GM10847 (cell line): ENCODE measurements around the gene HSPA9.

ENCODE experiments used
- POLR2A ChIP-seq: IDR thresholded peaks from 2 replicates; pipeline ENCODE4 v1.6.1; 2011; ENCODE audit not compliant: insufficient read length; ENCODE audit errors: extremely low read depth

The HSPA9 gene

DNA sequence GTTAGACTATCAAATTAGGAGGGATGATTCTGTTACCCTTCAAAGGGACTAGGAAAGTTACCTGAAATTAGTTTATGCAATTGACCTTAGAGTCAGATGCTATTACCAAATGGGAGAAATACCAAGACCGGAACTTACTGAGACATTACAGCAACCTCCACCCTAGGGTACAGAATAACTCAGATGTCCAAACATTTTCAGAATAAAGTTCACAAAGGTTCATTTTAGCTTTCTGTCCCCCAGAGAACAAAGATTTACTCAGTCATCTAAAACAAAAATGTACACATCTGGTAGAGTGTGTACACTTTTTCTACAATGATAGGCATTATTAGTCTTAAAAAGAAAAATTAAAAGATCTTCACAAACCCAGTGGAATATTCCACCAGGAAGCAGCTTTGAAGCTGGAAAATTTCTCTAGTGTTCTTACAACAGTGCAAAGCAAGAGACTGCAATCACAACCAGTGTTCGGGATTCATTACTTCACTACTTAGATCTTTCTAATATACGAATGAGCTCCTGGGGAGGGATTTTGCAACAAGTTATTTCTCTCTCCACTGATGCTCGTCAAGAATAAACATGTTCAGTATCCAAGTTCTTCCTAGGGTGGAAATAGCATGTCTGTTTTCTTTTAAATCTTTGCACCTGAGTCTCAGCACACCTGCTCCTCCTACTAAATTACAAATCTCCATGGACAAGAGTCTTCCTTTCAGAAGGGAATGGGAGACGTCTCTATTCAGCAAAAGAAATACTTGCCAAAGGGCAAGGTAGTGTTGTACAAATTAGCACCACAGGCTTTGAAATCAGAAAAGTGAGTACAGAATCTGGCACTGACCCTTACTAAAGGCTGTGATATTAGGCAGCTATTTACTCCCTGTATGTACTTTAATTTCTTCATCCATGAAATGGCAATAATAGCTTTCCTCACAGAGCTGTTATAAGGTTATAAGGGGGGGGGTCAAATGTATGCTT, 40.9 kb downstream of the HSPA9 start:
- no peak for TF ChIP-seq POLR2A

DNA sequence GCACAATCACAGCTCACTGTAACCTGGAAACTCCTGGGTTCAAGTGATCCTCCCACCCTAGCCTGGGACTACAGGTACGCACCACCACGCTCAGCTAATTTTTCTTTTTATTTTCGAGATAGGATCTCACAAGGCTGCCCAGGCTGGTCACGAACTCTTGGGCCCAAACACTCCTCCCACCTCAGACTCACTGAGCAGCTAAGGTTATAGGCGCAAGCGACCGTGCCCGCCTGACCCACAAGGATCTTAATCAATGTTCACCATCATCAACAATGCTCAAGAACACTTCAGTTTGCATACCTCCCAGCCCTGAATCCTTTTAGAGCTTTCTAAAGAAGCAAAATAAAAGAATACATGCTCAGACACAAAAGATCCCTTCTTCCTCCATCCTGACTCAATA, 45.4 kb downstream of the HSPA9 start:
- no peak for TF ChIP-seq POLR2A

DNA sequence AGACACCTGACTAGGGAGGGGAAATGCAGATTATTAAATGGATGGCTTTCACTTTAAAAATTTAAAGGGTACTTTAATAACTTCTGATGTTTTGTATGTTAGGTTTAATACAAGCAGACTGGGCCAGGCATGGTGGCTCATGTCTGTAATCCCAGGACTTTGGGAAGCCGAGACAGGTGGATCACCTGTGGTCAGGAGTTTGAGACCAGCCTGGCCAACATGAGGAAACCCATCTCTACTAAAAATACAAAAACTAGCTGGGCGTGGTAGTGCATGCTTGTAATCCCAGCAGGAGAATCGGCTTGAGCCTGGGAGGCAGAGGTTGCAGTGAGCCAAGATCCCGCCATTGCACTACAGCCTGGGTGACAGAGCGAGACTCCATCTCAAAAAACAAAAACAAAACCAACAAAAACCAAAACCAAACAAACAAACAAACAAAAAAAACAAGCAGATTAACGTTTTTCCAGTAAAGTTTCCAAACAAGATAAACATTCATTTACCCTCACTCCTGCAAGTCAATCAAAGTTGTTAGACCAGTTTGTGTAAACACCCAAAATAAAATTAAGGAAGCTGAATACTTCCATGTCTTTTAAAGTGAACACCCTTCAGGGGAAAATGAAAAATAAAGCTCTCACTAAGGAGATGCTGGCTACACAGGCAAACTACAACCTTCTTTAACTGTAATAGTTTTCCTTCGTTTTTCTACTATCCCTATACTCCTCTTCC, 46.3 kb downstream of the HSPA9 start:
- no peak for TF ChIP-seq POLR2A

DNA sequence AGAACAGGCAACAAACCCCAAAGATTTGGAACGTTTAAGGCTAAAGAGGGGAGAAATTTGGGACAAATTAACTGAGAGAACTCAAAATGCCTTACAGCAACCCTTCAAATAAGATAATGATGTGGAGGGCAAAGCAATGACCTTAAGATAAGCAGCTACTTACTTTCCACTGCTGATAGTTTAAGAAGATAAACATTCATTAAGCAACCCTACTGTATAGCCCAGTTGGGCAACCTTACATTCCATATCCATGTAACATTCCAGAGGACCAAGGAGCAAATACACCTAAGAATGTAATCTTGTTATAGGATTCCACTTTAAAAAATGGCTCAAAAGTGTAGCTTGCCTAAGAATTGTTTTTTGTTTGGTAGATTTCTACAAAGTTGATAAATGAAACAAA, 47.0 kb downstream of the HSPA9 start:
- TF ChIP-seq POLR2A: no peak

DNA sequence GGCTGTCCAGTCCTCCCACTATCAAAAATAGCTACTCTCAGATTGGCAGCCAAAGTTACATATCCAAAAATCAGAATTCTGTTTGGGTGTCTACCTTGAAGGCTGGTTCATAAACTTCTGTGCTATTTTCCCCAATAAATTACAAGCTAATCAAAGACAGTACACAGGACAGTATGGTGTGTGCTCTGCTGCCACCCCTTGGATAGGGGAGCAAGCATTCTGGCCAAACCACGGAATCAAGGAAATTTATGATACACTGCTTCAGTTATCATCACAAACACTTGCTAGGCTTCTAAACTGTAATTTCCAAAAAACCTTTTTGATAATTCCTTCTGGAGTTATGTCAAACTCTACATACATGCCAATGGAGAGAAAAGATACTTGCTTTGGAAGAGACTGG, 48.0 kb downstream of the HSPA9 start:
- TF ChIP-seq POLR2A: no peak

DNA sequence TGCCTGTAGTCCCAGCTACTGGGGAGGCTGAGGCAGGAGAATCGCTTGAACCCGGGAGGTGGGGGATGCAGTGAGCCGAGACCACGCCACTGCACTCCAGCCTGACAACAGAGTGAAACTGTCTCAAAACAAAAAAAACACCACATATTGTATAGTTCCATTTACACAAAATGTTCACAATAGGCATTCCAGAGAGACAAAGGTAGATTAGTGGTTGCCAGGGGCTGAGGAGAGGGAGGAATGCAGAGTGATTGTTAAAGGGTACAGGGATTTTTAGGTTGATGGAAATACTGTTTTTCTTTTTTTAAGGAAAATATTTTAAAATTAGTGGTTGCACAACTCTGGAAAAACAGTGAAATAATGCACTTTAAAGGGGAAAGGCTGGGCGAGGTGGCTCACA, 51.8 kb downstream of the HSPA9 start:
- no peak for TF ChIP-seq POLR2A

DNA sequence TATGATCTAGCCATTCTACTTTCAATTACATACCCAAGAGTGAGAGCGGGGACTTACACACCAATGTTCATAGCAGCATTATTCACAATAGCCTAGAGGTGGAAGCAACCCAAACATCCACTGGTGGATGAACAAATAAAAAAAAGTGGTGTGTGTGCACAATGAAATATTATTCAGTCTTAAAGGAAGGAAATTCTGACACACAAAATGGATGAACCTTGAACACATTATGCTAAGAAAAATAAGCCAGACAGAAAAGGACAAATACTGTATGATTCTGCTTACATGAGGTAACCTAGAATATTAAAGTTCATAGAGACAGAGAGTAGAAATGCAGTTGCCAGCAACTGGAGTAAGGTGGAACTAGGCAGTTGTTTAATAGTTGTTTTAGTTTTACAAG, 54.2 kb downstream of the HSPA9 start:
- TF ChIP-seq POLR2A: no peak

DNA sequence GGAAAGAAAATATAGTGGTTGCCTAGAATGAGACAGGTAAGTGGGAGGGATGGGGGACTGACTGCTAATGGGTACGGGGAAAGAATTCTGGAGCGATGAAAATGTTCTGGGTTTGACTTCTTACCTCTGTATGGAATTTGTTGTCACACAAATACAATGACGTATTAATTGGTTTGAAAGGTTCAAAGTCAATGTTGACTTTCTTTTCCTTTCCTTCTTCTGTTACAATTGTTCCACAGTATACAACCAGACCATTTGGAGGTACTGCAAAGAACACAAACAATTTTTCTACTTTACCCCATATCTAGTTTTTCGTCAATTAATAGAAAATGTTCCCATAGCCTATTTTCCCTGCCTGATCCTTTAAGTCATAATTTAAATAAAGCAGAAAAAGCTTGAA, 57.8 kb downstream of the HSPA9 start:
- no peak for TF ChIP-seq POLR2A

DNA sequence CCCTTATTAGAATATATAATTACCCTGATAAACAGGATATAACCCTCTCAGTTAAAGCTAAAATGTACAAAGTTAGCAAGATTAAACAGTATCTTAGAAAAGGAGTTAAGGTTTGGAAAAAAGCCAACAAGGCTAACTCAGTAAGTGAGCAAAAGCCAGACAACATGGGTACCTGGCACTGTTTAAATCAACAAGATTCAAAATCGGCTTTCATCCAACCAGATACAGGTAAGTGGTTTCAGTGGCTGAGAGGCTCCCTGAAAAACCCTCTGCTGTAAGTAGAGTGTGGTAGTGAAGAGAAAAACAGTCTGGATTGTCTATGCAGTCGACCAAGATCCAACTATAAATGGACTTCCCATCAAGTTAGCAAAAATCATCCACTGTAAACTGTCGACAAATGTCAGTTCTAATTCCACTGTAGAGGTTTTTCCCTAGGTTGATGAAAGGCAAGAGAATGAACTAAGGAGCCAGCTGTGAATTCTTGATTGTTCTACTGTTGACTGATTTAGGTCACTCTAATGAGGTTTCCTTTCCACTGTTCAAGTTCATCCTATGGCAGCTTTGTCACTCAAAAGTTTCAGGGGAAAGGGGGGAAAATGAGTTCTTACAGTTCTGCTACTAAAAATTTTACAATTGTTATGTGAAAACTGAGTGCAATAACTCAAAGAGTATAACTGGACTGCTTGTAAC, 59.5 kb downstream of the HSPA9 start:
- no peak for TF ChIP-seq POLR2A

DNA sequence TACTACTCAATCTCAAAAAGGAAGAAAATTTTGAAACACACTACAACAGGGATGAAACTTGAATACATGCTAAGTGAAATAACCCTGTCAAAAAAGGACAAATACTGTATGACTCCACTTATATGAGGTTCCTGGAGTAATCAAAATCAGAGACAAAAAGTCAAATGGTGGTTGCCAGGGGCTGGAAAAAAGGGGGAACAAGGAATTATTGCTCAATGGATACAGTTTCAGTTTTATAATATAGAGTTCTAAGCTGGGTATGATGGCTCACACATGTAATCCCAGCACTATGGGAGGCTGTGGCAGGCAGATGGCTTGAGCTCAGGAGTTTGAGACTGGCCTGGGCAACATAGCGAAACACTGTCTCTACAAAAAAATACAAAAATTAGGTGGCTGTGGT, 61.2 kb downstream of the HSPA9 start:
- TF ChIP-seq POLR2A: no peak

DNA sequence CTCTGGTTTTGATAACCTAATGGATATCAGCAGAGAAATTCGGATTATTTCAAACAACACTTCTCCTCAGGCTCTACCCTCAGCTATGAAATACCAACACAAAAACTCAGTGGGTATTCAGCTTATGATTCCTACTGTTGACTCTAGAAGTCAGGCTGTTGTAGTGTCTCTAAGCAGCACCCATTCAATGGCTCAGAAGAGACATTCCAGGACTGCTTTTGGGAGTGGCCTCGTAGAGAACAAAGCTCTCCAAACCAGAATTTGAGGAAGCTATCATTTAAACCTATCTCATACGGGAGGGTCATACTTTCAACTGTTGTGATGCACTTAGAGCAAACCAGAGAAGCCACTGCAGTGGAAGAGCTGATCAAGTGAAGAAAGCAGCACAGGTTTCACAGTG, 66.2 kb downstream of the HSPA9 start:
- no peak for TF ChIP-seq POLR2A

DNA sequence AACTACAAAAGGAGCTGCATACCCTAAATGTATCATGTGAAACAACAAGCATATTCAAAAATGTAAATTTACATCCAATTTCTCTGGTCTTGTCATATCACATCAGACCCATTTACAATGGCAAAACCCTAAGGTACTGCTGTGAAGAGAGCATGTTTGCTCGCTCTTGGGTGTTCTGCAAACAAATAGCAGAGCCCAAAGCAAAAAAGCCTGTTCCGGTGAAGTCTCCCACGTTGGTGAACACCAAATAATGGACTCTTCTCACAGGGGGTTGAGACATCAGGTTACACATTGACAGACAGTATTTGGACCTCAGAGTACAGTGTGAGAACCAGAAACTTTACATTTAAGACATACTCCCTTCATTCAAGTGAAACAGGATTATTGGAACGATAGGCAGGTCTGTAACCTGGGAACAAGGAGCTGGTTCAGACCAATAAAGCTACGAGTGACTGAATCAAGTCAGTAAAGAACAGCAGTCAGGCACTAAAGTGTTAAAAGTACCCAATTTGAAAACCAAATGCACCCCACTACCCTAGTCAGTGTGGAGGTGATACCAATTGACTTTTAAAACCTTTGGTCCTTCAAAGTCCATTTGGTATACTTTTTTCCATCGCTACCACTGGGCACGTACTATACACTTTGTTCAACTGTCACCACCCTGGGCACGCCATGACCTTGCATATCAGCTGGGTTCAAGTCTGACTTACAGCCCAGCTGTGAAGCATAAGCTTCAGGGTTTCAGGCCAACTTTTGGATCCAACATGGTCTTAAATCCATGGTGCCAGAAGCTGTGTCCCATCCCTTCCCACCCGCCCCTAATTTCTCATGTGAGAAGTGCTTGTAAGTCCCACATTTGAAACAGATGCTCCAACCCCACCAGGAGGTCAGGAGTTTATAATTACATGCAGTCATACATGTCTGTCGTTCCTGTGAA, 68.6 kb downstream of the HSPA9 start:
- no peak for TF ChIP-seq POLR2A

DNA sequence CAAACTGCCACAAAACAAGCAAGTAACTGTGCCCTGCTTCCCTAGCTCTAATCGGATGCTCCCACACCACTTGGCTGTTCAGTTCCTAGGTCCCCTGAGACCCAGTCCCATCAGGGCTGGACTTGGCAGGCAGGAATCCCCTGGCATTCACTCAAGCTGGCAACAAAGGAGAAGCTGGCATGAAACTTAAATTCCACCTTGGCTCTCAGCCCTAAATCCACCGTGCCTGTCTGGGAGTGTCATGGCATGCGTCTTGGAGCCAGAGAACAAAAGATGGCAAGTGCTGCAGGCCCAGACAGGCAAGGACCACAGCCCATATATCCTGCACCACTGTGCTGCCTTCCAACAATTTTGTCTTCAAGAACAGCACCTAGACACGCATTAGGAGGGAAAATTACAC, 70.4 kb downstream of the HSPA9 start:
- TF ChIP-seq POLR2A: no peak
